ENCODE results near the gene PRDM9. TPM values are rescaled to one million over a fixed set of nuclear protein-coding genes. Genes with fewer than 3 reads are reported as not detected.
"Not testable (repeated sequence)": the region's sequence is repeated elsewhere in the genome, so short reads cannot be mapped to it uniquely, and the experiment has no call there.

Gene PRDM9
- total RNA-seq, 1 experiment from 2014 or later: not detected

DNA sequence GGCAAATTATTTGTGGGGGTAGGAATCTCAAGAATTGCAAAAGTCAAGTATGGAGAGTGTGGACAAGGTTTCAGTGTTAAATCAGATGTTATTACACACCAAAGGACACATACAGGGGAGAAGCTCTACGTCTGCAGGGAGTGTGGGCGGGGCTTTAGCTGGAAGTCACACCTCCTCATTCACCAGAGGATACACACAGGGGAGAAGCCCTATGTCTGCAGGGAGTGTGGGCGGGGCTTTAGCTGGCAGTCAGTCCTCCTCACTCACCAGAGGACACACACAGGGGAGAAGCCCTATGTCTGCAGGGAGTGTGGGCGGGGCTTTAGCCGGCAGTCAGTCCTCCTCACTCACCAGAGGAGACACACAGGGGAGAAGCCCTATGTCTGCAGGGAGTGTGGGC is 19.2 kb downstream of the PRDM9 start:
- DNase-seq (ENCODE audit: extremely low read depth, low read depth): not testable (repeated sequence)

DNA sequence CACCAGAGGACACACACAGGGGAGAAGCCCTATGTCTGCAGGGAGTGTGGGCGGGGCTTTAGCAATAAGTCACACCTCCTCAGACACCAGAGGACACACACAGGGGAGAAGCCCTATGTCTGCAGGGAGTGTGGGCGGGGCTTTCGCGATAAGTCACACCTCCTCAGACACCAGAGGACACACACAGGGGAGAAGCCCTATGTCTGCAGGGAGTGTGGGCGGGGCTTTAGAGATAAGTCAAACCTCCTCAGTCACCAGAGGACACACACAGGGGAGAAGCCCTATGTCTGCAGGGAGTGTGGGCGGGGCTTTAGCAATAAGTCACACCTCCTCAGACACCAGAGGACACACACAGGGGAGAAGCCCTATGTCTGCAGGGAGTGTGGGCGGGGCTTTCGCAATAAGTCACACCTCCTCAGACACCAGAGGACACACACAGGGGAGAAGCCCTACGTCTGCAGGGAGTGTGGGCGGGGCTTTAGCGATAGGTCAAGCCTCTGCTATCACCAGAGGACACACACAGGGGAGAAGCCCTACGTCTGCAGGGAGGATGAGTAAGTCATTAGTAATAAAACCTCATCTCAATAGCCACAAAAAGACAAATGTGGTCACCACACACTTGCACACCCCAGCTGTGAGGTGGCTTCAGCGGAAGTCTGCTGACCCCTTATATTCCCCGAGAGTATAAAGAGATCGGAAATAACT is 20.0 kb downstream of the PRDM9 start:
- not testable (repeated sequence) for DNase-seq (ENCODE audit: extremely low read depth, low read depth)

DNA sequence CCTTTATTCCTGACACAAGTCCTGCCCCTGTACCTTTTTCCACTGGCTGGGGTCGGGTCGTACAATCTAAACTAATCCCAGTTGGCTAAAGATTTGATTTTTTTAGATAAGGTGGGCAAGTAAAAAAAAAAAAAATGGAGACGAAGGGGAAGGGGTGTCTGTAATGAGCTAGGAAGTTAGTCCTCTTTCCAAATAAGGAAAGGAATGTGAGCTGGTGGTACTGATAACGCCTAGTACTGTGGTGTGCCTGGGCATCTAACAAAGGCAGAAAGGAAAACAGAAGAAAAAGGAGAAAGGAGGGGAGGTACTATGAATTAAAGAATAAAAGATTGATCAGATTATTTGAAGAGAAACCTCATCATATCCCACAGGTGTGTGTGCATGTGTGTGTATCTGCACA is 21.3 kb downstream of the PRDM9 start:
- DNase-seq (ENCODE audit: extremely low read depth, low read depth): no peak

DNA sequence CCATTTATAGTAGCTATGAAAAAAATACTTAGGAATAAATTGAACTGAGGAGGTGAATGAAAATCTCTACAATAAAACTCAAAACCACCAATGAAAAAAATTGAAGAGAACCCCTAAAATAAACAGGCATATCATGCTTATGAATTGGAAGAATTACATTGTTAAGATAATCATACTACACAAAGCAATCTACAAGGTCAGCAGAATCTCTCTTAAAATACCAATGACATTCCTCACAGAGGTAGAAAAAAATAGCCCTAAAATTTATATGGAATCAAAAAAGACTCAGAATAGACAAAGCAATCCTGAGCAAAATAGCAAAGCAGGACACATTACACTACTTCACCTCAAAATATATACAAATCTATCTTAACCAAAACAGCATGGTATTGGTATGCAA is 23.2 kb downstream of the PRDM9 start:
- no peak for DNase-seq (ENCODE audit: extremely low read depth, low read depth)

DNA sequence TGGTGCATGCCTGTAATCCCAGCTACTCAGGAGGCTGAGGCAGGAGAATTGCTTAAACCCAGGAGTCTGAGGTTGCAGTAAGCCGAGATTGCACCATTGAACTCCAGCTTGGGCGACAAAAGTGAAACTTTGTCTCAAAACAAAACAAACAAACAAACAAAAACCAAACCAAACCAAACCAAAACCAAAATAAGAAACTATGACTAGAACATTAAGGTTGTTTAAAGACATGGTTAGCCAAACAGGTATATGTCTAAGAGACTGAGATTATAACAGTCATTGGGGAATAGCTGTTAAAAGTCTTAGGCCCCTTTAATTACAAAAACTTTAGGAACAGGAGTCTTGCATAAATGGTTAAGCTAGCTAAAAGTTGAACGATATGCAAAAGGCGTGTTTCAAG is 63.6 kb downstream of the PRDM9 start:
- DNase-seq (ENCODE audit: extremely low read depth, low read depth): no peak

All from NCI-H460 (cell line).